ENCODE measurements around the gene NLRP10. TPM values are rescaled to one million over a fixed set of nuclear protein-coding genes. Genes with fewer than 3 reads are reported as not detected.
A peak's percentile ranks its signal among the peaks of the same experiment; 100 is the strongest.

The NLRP10 gene
- total and polyA plus RNA-seq, 4 donors = not detected

- H3K9me3 ChIP-seq (ENCODE audit: control insufficient read depth, low read length) = no peaks in the 10 kb centered on the region
- H3K27me3 ChIP-seq (ENCODE audit: control insufficient read depth in 1 of 2, insufficient read depth in 2 of 2, low read length in 1 of 2) = peaks cover 0 to 3% of the 10 kb centered on the region in 2 donors
- intact Hi-C loops (cut with DNase I) = no loop called here
- ATAC-seq (ENCODE audit: low FRiP score) (no peak), DNase-seq (no peak)
- H3K36me3 ChIP-seq (ENCODE audit: control insufficient read depth in 1 of 2, insufficient read depth in 2 of 2, low read length in 1 of 2) = no peaks in the 10 kb centered on the region
- H3K4me3 ChIP-seq (ENCODE audit: low read length in 2 of 2) = no peak overlapping the region
- WGBS, 2 donors = 15 to 24% methylated on average over 2 of the region's 2 CpGs
- H3K27ac ChIP-seq (ENCODE audit: low read depth in 1 of 2, low read length in 2 of 2) = no peak overlapping the region
- H3K4me1 ChIP-seq (ENCODE audit: control insufficient read depth in 1 of 2, insufficient read depth in 2 of 2, low read length in 2 of 2) = no peaks in the 10 kb centered on the region
These were observed 3.4 kb upstream of the NLRP10 start for GRCh38 chr11:7968686-7969085.

DNA sequence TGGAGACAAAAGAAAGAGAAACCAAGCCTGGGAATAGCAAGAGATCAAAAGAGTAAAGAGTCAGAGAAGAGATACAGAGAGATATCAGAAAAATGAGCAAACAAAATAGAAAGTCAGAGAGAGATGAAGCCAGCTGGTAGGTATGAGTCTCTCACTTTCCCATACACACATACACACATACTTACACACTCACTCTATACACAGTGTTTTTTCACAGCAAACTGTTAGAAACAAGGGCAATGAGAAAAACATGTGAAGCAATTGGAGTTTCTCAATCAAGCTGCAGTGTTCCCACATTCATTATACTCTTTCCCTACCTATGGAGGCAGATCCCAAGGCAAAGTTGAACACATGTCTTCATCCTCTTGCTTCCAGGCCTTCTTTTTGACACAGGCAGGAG is 2.6 kb upstream of the NLRP10 start:
- Histone ChIP-seq H3K9me3 (ENCODE audit: control insufficient read depth, low read length) (no peaks in the 10 kb centered on the region), H3K27ac (ENCODE audit: low read depth in 1 of 2, low read length in 2 of 2) (no peak overlapping the region), H3K4me3 (ENCODE audit: low read length in 2 of 2) (no peak overlapping the region), H3K36me3 (ENCODE audit: control insufficient read depth in 1 of 2, insufficient read depth in 2 of 2, low read length in 1 of 2) (no peaks in the 10 kb centered on the region), H3K27me3 (ENCODE audit: control insufficient read depth in 1 of 2, insufficient read depth in 2 of 2, low read length in 1 of 2) (peaks cover 0 to 3% of the 10 kb centered on the region in 2 donors), H3K4me1 (ENCODE audit: control insufficient read depth in 1 of 2, insufficient read depth in 2 of 2, low read length in 2 of 2) (no peaks in the 10 kb centered on the region)
- DNase-seq (no peak), ATAC-seq (ENCODE audit: low FRiP score) (no peak)
- intact Hi-C loops (cut with DNase I) = no loop called here

- Histone ChIP-seq H3K27ac (ENCODE audit: low read depth in 1 of 2, low read length in 2 of 2) (no peak overlapping the region), H3K4me3 (ENCODE audit: low read length in 2 of 2) (no peak overlapping the region), H3K36me3 (ENCODE audit: control insufficient read depth in 1 of 2, insufficient read depth in 2 of 2, low read length in 1 of 2) (no peaks in the 10 kb centered on the region), H3K4me1 (ENCODE audit: control insufficient read depth in 1 of 2, insufficient read depth in 2 of 2, low read length in 2 of 2) (no peaks in the 10 kb centered on the region), H3K9me3 (ENCODE audit: control insufficient read depth, low read length) (no peaks in the 10 kb centered on the region), H3K27me3 (ENCODE audit: control insufficient read depth in 1 of 2, insufficient read depth in 2 of 2, low read length in 1 of 2) (peaks cover 0 to 3% of the 10 kb centered on the region in 2 donors)
- intact Hi-C loops (cut with DNase I) = no loop called here
- 86 to 92% methylated on average over 1 of the region's 1 CpG for WGBS, 2 donors
- DNase-seq (no peak), ATAC-seq (ENCODE audit: low FRiP score) (peak; percentile 54)
These were observed 1.9 kb upstream of the NLRP10 start for GRCh38 chr11:7967097-7967496.

DNA sequence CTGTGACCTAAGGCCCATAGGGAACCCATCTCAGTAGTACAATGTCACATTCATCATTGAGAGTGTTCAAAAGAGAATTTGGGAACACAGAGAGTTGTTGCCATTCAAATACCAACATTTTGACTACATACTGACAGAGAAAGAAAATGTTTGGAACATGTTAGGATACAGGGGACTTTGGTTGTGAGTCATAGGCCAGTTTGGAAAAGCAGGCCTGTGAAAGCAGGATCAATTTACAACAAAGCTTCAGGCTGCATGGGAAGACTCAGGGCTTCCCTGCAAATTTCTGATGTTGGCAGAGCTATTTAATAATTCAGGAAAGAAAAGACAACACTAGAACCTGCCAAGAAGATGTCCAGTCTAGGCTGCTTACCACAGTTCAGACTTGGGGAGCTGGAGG is 374 bp downstream of the NLRP10 start:
- DNase-seq (no peak), ATAC-seq (ENCODE audit: low FRiP score) (no peak)
- Histone ChIP-seq H3K36me3 (ENCODE audit: control insufficient read depth in 1 of 2, insufficient read depth in 2 of 2, low read length in 1 of 2) (no peaks in the 10 kb centered on the region), H3K27me3 (ENCODE audit: control insufficient read depth in 1 of 2, insufficient read depth in 2 of 2, low read length in 1 of 2) (peaks cover 0 to 3% of the 10 kb centered on the region in 2 donors), H3K9me3 (ENCODE audit: control insufficient read depth, low read length) (no peaks in the 10 kb centered on the region), H3K4me3 (ENCODE audit: low read length in 2 of 2) (no peak overlapping the region), H3K4me1 (ENCODE audit: control insufficient read depth in 1 of 2, insufficient read depth in 2 of 2, low read length in 2 of 2) (no peaks in the 10 kb centered on the region), H3K27ac (ENCODE audit: low read depth in 1 of 2, low read length in 2 of 2) (peak overlapping the region in 1 of 2 donors; percentile 25)
- intact Hi-C loops (cut with DNase I) = no loop called here

DNA sequence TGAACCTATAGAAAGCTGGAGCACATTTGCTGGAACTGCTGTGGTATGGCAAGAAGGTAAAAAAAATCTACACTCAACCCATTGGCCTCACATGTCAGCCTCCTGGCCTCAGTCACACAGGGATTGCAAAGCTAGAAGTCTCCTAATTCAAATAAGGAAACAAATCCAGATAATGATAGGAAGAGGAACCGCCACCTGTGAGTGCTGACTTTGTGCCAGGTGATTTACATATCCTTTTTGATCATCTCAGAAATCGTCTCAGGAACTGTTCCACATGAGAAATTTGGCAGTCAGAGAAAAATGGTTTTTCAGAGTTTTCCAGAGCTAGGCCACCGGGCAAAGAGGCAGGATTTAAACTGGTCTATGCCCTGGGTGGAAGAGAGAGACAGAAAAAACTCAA is 986 bp downstream of the NLRP10 start:
- H3K9me3 ChIP-seq (ENCODE audit: control insufficient read depth, low read length) = no peaks in the 10 kb centered on the region
- intact Hi-C loops (cut with DNase I) = no loop called here
- 56 to 58% methylated on average over 3 of the region's 3 CpGs for WGBS, 2 donors

DNA sequence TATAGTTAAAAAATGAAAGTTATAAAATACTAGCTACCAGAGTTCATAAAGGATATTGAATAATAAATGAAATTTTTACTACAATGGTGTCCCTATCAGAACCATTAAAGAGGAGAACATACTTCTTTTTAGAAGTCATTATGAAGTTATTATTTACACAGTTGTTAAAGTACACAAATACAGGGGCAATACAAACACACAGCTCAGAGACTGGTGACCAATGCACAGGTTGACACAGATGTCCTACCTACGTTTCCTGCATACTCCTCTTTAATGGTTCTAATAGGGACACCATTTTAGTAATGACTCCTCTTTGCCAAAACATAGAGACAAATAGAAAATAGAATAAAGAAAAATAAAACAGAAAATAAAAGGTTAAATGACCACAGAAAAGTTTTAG is 10.1 kb downstream of the NLRP10 start:
- Histone ChIP-seq H3K4me1 (ENCODE audit: control insufficient read depth in 1 of 2, insufficient read depth in 2 of 2, low read length in 2 of 2) (no peaks in the 10 kb centered on the region), H3K4me3 (ENCODE audit: low read length in 2 of 2) (no peak overlapping the region), H3K36me3 (ENCODE audit: control insufficient read depth in 1 of 2, insufficient read depth in 2 of 2, low read length in 1 of 2) (no peaks in the 10 kb centered on the region), H3K27me3 (ENCODE audit: control insufficient read depth in 1 of 2, insufficient read depth in 2 of 2, low read length in 1 of 2) (no peaks in the 10 kb centered on the region), H3K27ac (ENCODE audit: low read depth in 1 of 2, low read length in 2 of 2) (no peak overlapping the region), H3K9me3 (ENCODE audit: control insufficient read depth, low read length) (no peaks in the 10 kb centered on the region)
- intact Hi-C loops (cut with DNase I) = no loop called here
- 71 to 83% methylated on average over 1 of the region's 1 CpG for WGBS, 2 donors
- ATAC-seq (ENCODE audit: low FRiP score) (no peak), DNase-seq (no peak)

More for the DNA sequence above, 986 bp downstream of the NLRP10 start:
- ATAC-seq (ENCODE audit: low FRiP score) = no peak
- Histone ChIP-seq H3K27ac (ENCODE audit: low read depth in 1 of 2, low read length in 2 of 2) (no peak overlapping the region), H3K36me3 (ENCODE audit: control insufficient read depth in 1 of 2, insufficient read depth in 2 of 2, low read length in 1 of 2) (no peaks in the 10 kb centered on the region), H3K4me1 (ENCODE audit: control insufficient read depth in 1 of 2, insufficient read depth in 2 of 2, low read length in 2 of 2) (no peaks in the 10 kb centered on the region), H3K4me3 (ENCODE audit: low read length in 2 of 2) (no peak overlapping the region), H3K27me3 (ENCODE audit: control insufficient read depth in 1 of 2, insufficient read depth in 2 of 2, low read length in 1 of 2) (peaks cover 0 to 3% of the 10 kb centered on the region in 2 donors)
- DNase-seq = no peak

DNA sequence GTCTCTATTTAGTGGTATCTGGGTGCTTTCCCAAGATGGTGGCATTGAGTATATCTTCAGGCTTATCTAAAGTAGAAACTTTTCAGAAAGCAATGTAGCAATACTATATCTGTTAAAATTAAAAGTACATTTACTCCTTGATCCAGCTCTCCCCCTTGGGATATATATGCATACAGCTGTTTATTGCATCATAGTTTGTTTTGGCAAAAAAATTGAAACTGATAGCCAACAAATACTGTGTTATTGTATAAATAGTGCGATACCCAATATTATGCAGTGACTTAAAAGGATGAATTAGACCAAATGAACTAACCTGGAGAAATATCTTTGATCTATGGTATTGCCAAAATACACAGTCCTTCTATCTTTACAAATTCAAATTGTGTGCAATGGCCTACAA is 15.3 kb downstream of the NLRP10 start:
- ATAC-seq (ENCODE audit: low FRiP score) = no peak
- Histone ChIP-seq H3K27ac (ENCODE audit: low read depth in 1 of 2, low read length in 2 of 2) (no peak overlapping the region), H3K4me3 (ENCODE audit: low read length in 2 of 2) (no peak overlapping the region), H3K36me3 (ENCODE audit: control insufficient read depth in 1 of 2, insufficient read depth in 2 of 2, low read length in 1 of 2) (no peaks in the 10 kb centered on the region), H3K4me1 (ENCODE audit: control insufficient read depth in 1 of 2, insufficient read depth in 2 of 2, low read length in 2 of 2) (no peaks in the 10 kb centered on the region), H3K9me3 (ENCODE audit: control insufficient read depth, low read length) (peaks cover 5% of the 10 kb centered on the region), H3K27me3 (ENCODE audit: control insufficient read depth in 1 of 2, insufficient read depth in 2 of 2, low read length in 1 of 2) (no peaks in the 10 kb centered on the region)
- intact Hi-C loops (cut with DNase I) = no loop called here
- DNase-seq = no peak
- WGBS, 2 donors = 69 to 78% methylated on average over 1 of the region's 1 CpG

GRCh38 chr11:7944123-7944522 is 21.1 kb downstream of the NLRP10 start:
- intact Hi-C loops (cut with DNase I) = no loop called here
- WGBS, 2 donors = 86 to 91% methylated on average over 2 of the region's 2 CpGs
- Histone ChIP-seq H3K27me3 (ENCODE audit: control insufficient read depth in 1 of 2, insufficient read depth in 2 of 2, low read length in 1 of 2) (no peaks in the 10 kb centered on the region), H3K4me1 (ENCODE audit: control insufficient read depth in 1 of 2, insufficient read depth in 2 of 2, low read length in 2 of 2) (no peaks in the 10 kb centered on the region), H3K4me3 (ENCODE audit: low read length in 2 of 2) (no peak overlapping the region), H3K27ac (ENCODE audit: low read depth in 1 of 2, low read length in 2 of 2) (no peak overlapping the region), H3K9me3 (ENCODE audit: control insufficient read depth, low read length) (peaks cover 9% of the 10 kb centered on the region), H3K36me3 (ENCODE audit: control insufficient read depth in 1 of 2, insufficient read depth in 2 of 2, low read length in 1 of 2) (no peaks in the 10 kb centered on the region)
- DNase-seq (no peak), ATAC-seq (ENCODE audit: low FRiP score) (no peak)

- Histone ChIP-seq H3K27ac (ENCODE audit: low read depth in 1 of 2, low read length in 2 of 2) (no peak within 1 kb of the TSS), H3K36me3 (ENCODE audit: control insufficient read depth in 1 of 2, insufficient read depth in 2 of 2, low read length in 1 of 2) (no peaks in the 10 kb centered on the region), H3K27me3 (ENCODE audit: control insufficient read depth in 1 of 2, insufficient read depth in 2 of 2, low read length in 1 of 2) (no peaks in the 10 kb centered on the region), H3K4me1 (ENCODE audit: control insufficient read depth in 1 of 2, insufficient read depth in 2 of 2, low read length in 2 of 2) (no peaks in the 10 kb centered on the region), H3K4me3 (ENCODE audit: low read length in 2 of 2) (no peak within 1 kb of the TSS), H3K9me3 (ENCODE audit: control insufficient read depth, low read length) (peaks cover 9% of the 10 kb centered on the region)
- DNase-seq = no peak
- 83 to 85% methylated on average over 2 of the region's 2 CpGs for WGBS, 2 donors
- ATAC-seq (ENCODE audit: low FRiP score) = no peak
- intact Hi-C loops (cut with DNase I) = no loop called here
These were observed 23.6 kb downstream of the NLRP10 start, which contains the start of gene OR10A3 for GRCh38 chr11:7941608-7942007. TSS of gene OR10A3 (minus strand) at chr11:7941708. CDS start at chr11:7939520, 2,188 bp downstream.

Data from aorta (tissue), 5 donors.